Peyer's patch (tissue), 4 donors: ENCODE results near the gene SLC4A7. TPM values are rescaled to one million over a fixed set of nuclear protein-coding genes. Genes with fewer than 3 reads are reported as not detected.

ENCODE experiments used
- DNase-seq, 3 donors: peaks; one replicate each; pipeline ENCODE4 v3.0.0-alpha.2; 2017 to 2019
- H3K27ac ChIP-seq, 4 donors: fragments of 200-600 bp; sonication (generic); one replicate each; pipeline ENCODE4 v1.5.1; 2016 to 2019
- H3K27me3 ChIP-seq, 2 donors: fragments of 200-600 bp; sonication (generic); one replicate each; pipeline ENCODE4 v1.5.1; 2019
- H3K36me3 ChIP-seq, 3 donors: fragments of 200-600 bp; sonication (generic); one replicate each; pipeline ENCODE4 v1.5.1; 2016 to 2019
- H3K4me1 ChIP-seq, 4 donors: fragments of 200-600 bp; sonication (generic); one replicate each; pipeline ENCODE4 v1.5.1; 2016 to 2019
- H3K4me3 ChIP-seq, 4 donors: fragments of 200-600 bp; sonication (generic); 1 replicate in 3 of 4; 2 replicates in 1 of 4; pipeline ENCODE4 v1.5.1; 2016 to 2019; ENCODE audit warnings: mild to moderate bottlenecking in 1 of 4
- H3K9me3 ChIP-seq, 4 donors: fragments of 200-600 bp; sonication (generic); one replicate each; pipeline ENCODE4 v1.5.1; 2016 to 2019; ENCODE audit warnings: mild to moderate bottlenecking in 1 of 4
- CTCF ChIP-seq, 6 experiments: fragments of 450-650 bp in 4 of 6; fragments of 200-600 bp in 2 of 6; sonication (generic) in 1 of 6; IDR thresholded peaks; one replicate each; pipeline ENCODE4 v1.5.1; 2017 to 2019; ENCODE audit warnings: antibody characterized with exemption in 6 of 6, mild to moderate bottlenecking in 3 of 6, moderate library complexity in 1 of 6
- POLR2A ChIP-seq, 2 donors: fragments of 450-650 bp; IDR thresholded peaks; one replicate each; pipeline ENCODE4 v1.5.1; 2017; ENCODE audit warnings: antibody characterized with exemption in 2 of 2, mild to moderate bottlenecking in 2 of 2, moderate library complexity in 2 of 2
- total RNA-seq, 4 donors: library from RNA; depleted of rRNA; stranded (reverse); fragments of >200 nt; gene quantifications; one replicate each; pipeline ENCODE4 v1.1.0, GENCODE V29; 2016

Gene SLC4A7
- total RNA-seq, 4 donors from 2014 or later: 92.4 to 201 (median 152) TPM

GRCh38 chr3:27468283-27468886 lies 15.8 kb downstream of the SLC4A7 start:
- peaks cover 0 to 4% (median 0%) of the 10 kb centered on the region in 3 donors for H3K36me3 ChIP-seq
- H3K27me3 ChIP-seq: no peaks in the 10 kb centered on the region
- no peak overlapping the region for H3K4me3 ChIP-seq
- no peak overlapping the region for H3K27ac ChIP-seq
- no peak for TF ChIP-seq POLR2A (IDR thresholded peaks at IDR 0.05)
- no peak for TF ChIP-seq CTCF (IDR thresholded peaks at IDR 0.05)
- DNase-seq: no peak
- no peaks in the 10 kb centered on the region for H3K9me3 ChIP-seq
- peaks cover 0 to 11% (median 0%) of the 10 kb centered on the region in 4 donors for H3K4me1 ChIP-seq

- no peaks in the 10 kb centered on the region for H3K36me3 ChIP-seq
- H3K27ac ChIP-seq: no peak overlapping the region
- H3K27me3 ChIP-seq: no peaks in the 10 kb centered on the region
- H3K4me3 ChIP-seq: no peak overlapping the region
- H3K4me1 ChIP-seq: peaks cover 0 to 11% (median 0%) of the 10 kb centered on the region in 4 donors
- TF ChIP-seq POLR2A (IDR thresholded peaks at IDR 0.05) (no peak), CTCF (IDR thresholded peaks at IDR 0.05) (peak; percentile 35 to 63 (median 56))
- no peak for DNase-seq
- H3K9me3 ChIP-seq: no peaks in the 10 kb centered on the region
Measured at GRCh38 chr3:27467545-27467944, 16.6 kb downstream of the SLC4A7 start.

- TF ChIP-seq POLR2A (IDR thresholded peaks at IDR 0.05) (no peak), CTCF (IDR thresholded peaks at IDR 0.05) (no peak)
- Histone ChIP-seq H3K36me3 (no peaks in the 10 kb centered on the region), H3K4me3 (no peak overlapping the region), H3K4me1 (peaks cover 0 to 11% (median 0%) of the 10 kb centered on the region in 4 donors), H3K27ac (no peak overlapping the region), H3K9me3 (no peaks in the 10 kb centered on the region), H3K27me3 (no peaks in the 10 kb centered on the region)
- DNase-seq: no peak
Measured at GRCh38 chr3:27464646-27465045, 19.5 kb downstream of the SLC4A7 start.

GRCh38 chr3:27462228-27462627 lies 22.0 kb downstream of the SLC4A7 start:
- no peaks in the 10 kb centered on the region for H3K27me3 ChIP-seq
- H3K4me3 ChIP-seq: no peak overlapping the region
- no peak overlapping the region for H3K27ac ChIP-seq
- no peak for DNase-seq
- H3K36me3 ChIP-seq: no peaks in the 10 kb centered on the region
- H3K4me1 ChIP-seq: peaks cover 0 to 3% (median 0%) of the 10 kb centered on the region in 4 donors
- no peak for TF ChIP-seq POLR2A (IDR thresholded peaks at IDR 0.05)
- TF ChIP-seq CTCF (IDR thresholded peaks at IDR 0.05): no peak
- no peaks in the 10 kb centered on the region for H3K9me3 ChIP-seq

- Histone ChIP-seq H3K4me3 (no peak overlapping the region), H3K4me1 (peaks cover 0 to 2% (median 0%) of the 10 kb centered on the region in 4 donors), H3K27ac (no peak overlapping the region), H3K27me3 (no peaks in the 10 kb centered on the region), H3K9me3 (no peaks in the 10 kb centered on the region), H3K36me3 (no peaks in the 10 kb centered on the region)
- TF ChIP-seq CTCF (IDR thresholded peaks at IDR 0.05) (no peak), POLR2A (IDR thresholded peaks at IDR 0.05) (no peak)
- DNase-seq: no peak
Measured at GRCh38 chr3:27458929-27459328, 25.3 kb downstream of the SLC4A7 start.
